Sigmoid colon (tissue), 4 donors: ENCODE measurements around the gene FAM216B.

ENCODE experiments used
- POLR2A ChIP-seq, 2 donors: fragments of 450-650 bp; IDR thresholded peaks; one replicate each; pipeline ENCODE4 v1.6.1; 2016; ENCODE audit warnings: antibody characterized with exemption in 2 of 2, mild to moderate bottlenecking in 2 of 2, moderate library complexity in 2 of 2
- POLR2AphosphoS5 ChIP-seq, 4 donors: sonication (generic); formaldehyde crosslinking; IDR thresholded peaks; one replicate each; pipeline ENCODE4 v1.6.1; 2017; ENCODE audit warnings: antibody characterized with exemption in 4 of 4
- TF ChIP-seq, protein P1 (sequence below), 4 experiments: fragments of 450-650 bp in 3 of 4; fragments of 200-600 bp in 1 of 4; IDR thresholded peaks; one replicate each; pipeline ENCODE4 v1.5.1; 2016 to 2019; ENCODE audit warnings: antibody characterized with exemption in 4 of 4, mild to moderate bottlenecking in 3 of 4, moderate library complexity in 2 of 4

GRCh38 chr13:42769650-42770049 is 11.7 kb upstream of the FAM216B start:
- TF ChIP-seq POLR2AphosphoS5 (IDR thresholded peaks at IDR 0.05), result no peak
- no peak for TF ChIP-seq POLR2A (IDR thresholded peaks at IDR 0.05)
- TF ChIP-seq, protein P1, sequence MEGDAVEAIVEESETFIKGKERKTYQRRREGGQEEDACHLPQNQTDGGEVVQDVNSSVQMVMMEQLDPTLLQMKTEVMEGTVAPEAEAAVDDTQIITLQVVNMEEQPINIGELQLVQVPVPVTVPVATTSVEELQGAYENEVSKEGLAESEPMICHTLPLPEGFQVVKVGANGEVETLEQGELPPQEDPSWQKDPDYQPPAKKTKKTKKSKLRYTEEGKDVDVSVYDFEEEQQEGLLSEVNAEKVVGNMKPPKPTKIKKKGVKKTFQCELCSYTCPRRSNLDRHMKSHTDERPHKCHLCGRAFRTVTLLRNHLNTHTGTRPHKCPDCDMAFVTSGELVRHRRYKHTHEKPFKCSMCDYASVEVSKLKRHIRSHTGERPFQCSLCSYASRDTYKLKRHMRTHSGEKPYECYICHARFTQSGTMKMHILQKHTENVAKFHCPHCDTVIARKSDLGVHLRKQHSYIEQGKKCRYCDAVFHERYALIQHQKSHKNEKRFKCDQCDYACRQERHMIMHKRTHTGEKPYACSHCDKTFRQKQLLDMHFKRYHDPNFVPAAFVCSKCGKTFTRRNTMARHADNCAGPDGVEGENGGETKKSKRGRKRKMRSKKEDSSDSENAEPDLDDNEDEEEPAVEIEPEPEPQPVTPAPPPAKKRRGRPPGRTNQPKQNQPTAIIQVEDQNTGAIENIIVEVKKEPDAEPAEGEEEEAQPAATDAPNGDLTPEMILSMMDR (IDR thresholded peaks at IDR 0.05), result no peak
